HepG2 (cell line): Measurements from ENCODE around the gene SMOC1.

ENCODE experiments used
- EZH2 ChIP-seq: conservative IDR thresholded peaks from 2 replicates; pipeline ENCODE4 v1.6.1; 2012; ENCODE audit warnings: mild to moderate bottlenecking, low read depth, low read length, moderate library complexity
- HCFC1 ChIP-seq: fragments of 150-350 bp; IDR thresholded peaks from 2 replicates; pipeline ENCODE4 v1.6.1; 2014; ENCODE audit warnings: low read depth, low read length
- PHB2 ChIP-seq: fragments of 450-650 bp; IDR thresholded peaks from 2 replicates; pipeline ENCODE4 v1.6.1; 2018; ENCODE audit not compliant: partially characterized antibody

DNA sequence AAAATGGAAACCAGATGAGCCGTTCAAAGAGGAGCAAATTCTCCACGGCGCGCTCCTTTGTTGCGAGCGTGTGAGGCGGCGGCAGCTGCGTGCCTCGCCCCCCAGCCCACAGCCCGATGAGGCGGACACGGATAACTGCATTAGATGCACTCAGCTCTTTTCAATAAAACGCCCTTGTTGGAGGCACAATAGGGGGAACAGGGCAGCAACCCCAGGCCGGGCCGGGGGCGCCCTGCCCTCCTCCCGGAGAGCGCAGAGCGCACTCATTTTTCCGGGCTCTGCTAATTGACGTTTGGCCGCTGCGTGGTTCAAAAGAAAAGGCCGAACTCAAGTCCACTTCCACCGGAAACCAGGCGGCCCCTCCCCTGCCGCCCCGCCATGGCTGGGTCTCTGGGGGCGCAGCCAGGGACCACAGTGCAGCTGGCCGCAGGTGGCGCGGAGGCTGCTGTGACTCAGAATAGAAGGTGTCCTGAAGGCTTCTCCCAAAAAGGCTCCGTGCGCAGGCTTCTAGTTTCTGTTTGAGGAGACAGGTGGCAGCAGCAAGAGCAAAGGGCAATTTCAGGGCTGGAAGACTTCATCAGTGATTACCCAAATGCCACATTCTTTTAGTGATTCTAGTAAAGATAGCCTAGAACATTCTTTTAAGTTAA, 29.0 kb upstream of the SMOC1 start:
- TF ChIP-seq PHB2 (no peak), HCFC1 (no peak), EZH2 (no peak)
